ENCODE results near the gene FRMD3.

Gene FRMD3

GRCh38 chr9:83266331-83266665 is 271.9 kb downstream of the FRMD3 start:
- no peaks in the 10 kb centered on the region for H3K79me2 ChIP-seq (ENCODE audit: insufficient read depth, low read length)
- TF ChIP-seq CTCF (conservative IDR thresholded peaks at IDR 0.05; ENCODE audit: low read length) (no peak), EZH2phosphoT487 (IDR thresholded peaks at IDR 0.05; ENCODE audit: borderline replicate concordance) (no peak)
- no peak overlapping the region for H2AFZ ChIP-seq (ENCODE audit: low read length)
- H3K9ac ChIP-seq (ENCODE audit: low read depth, low read length, poor library complexity, severe bottlenecking), result no peak overlapping the region
- H3K36me3 ChIP-seq (ENCODE audit: insufficient read depth, low read length), result no peaks in the 10 kb centered on the region
- no peaks in the 10 kb centered on the region for H3K9me2 ChIP-seq (replicated peaks; ENCODE audit: low read depth, low read length)
- no peaks in the 10 kb centered on the region for H3K27me3 ChIP-seq (ENCODE audit: insufficient read depth, low read length, poor library complexity, severe bottlenecking)
- H3K4me1 ChIP-seq (ENCODE audit: insufficient read depth, low read length, poor library complexity, severe bottlenecking), result no peaks in the 10 kb centered on the region
- no peaks in the 10 kb centered on the region for H3K9me3 ChIP-seq (ENCODE audit: insufficient read depth, low read depth, low read length)
- no peaks in the 10 kb centered on the region for H4K20me1 ChIP-seq (ENCODE audit: insufficient read depth, low read length, poor library complexity, severe bottlenecking)
- no peak overlapping the region for H3K4me2 ChIP-seq (ENCODE audit: low read depth, low read length, poor library complexity, severe bottlenecking)
- H3F3A ChIP-seq (ENCODE audit: low read depth), result no peaks in the 10 kb centered on the region
- no peak overlapping the region for H3K4me3 ChIP-seq (ENCODE audit: low read length, poor library complexity, severe bottlenecking)

DNA sequence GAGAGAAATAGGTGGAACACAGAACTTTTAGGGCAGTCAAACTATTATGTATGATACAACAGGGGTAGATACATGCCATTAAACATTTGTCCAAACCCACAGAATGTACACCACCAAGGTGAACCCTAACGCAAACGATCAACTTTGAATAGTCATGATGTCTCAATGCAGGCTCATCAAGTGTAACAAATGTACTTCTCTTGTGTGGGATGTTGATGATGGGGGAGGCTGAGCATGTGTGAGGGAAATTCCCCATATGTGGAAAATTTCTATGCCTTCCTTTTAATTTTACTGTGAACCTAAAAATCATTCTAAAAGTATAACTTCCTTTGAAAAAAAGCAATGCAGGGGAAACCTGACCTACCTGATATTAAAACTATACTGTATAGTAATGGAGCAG is 273.9 kb downstream of the FRMD3 start:
- no peak overlapping the region for H3K4me2 ChIP-seq (ENCODE audit: low read depth, low read length, poor library complexity, severe bottlenecking)
- H3K4me1 ChIP-seq (ENCODE audit: insufficient read depth, low read length, poor library complexity, severe bottlenecking), result no peaks in the 10 kb centered on the region
- H3F3A ChIP-seq (ENCODE audit: low read depth), result no peaks in the 10 kb centered on the region
- no peaks in the 10 kb centered on the region for H3K27me3 ChIP-seq (ENCODE audit: insufficient read depth, low read length, poor library complexity, severe bottlenecking)
- H3K79me2 ChIP-seq (ENCODE audit: insufficient read depth, low read length), result no peaks in the 10 kb centered on the region
- H3K9me2 ChIP-seq (replicated peaks; ENCODE audit: low read depth, low read length), result no peaks in the 10 kb centered on the region
- H3K9ac ChIP-seq (ENCODE audit: low read depth, low read length, poor library complexity, severe bottlenecking), result no peak overlapping the region
- no peaks in the 10 kb centered on the region for H3K9me3 ChIP-seq (ENCODE audit: insufficient read depth, low read depth, low read length)
- TF ChIP-seq CTCF (conservative IDR thresholded peaks at IDR 0.05; ENCODE audit: low read length) (no peak), EZH2phosphoT487 (IDR thresholded peaks at IDR 0.05; ENCODE audit: borderline replicate concordance) (no peak)
- H2AFZ ChIP-seq (ENCODE audit: low read length), result no peak overlapping the region
- H4K20me1 ChIP-seq (ENCODE audit: insufficient read depth, low read length, poor library complexity, severe bottlenecking), result no peaks in the 10 kb centered on the region
- no peak overlapping the region for H3K4me3 ChIP-seq (ENCODE audit: low read length, poor library complexity, severe bottlenecking)
- H3K36me3 ChIP-seq (ENCODE audit: insufficient read depth, low read length), result no peaks in the 10 kb centered on the region

GRCh38 chr9:83259558-83259957 is 278.6 kb downstream of the FRMD3 start:
- Histone ChIP-seq H2AFZ (ENCODE audit: low read length) (no peak overlapping the region), H4K20me1 (ENCODE audit: insufficient read depth, low read length, poor library complexity, severe bottlenecking) (no peaks in the 10 kb centered on the region), H3K9me3 (ENCODE audit: insufficient read depth, low read depth, low read length) (no peaks in the 10 kb centered on the region), H3K9ac (ENCODE audit: low read depth, low read length, poor library complexity, severe bottlenecking) (no peak overlapping the region), H3K36me3 (ENCODE audit: insufficient read depth, low read length) (no peaks in the 10 kb centered on the region), H3K4me3 (ENCODE audit: low read length, poor library complexity, severe bottlenecking) (no peak overlapping the region), H3F3A (ENCODE audit: low read depth) (no peaks in the 10 kb centered on the region), H3K79me2 (ENCODE audit: insufficient read depth, low read length) (no peaks in the 10 kb centered on the region), H3K9me2 (replicated peaks; ENCODE audit: low read depth, low read length) (no peaks in the 10 kb centered on the region), H3K4me1 (ENCODE audit: insufficient read depth, low read length, poor library complexity, severe bottlenecking) (no peaks in the 10 kb centered on the region), H3K27me3 (ENCODE audit: insufficient read depth, low read length, poor library complexity, severe bottlenecking) (no peaks in the 10 kb centered on the region), H3K4me2 (ENCODE audit: low read depth, low read length, poor library complexity, severe bottlenecking) (no peak overlapping the region)
- TF ChIP-seq EZH2phosphoT487 (IDR thresholded peaks at IDR 0.05; ENCODE audit: borderline replicate concordance), result no peak
- no peak for TF ChIP-seq CTCF (conservative IDR thresholded peaks at IDR 0.05; ENCODE audit: low read length)
